ENCODE data around the gene ITGAL.
"Not testable (repeated sequence)": the region's sequence is repeated elsewhere in the genome, so short reads cannot be mapped to it uniquely, and the experiment has no call there.

Gene ITGAL

DNA sequence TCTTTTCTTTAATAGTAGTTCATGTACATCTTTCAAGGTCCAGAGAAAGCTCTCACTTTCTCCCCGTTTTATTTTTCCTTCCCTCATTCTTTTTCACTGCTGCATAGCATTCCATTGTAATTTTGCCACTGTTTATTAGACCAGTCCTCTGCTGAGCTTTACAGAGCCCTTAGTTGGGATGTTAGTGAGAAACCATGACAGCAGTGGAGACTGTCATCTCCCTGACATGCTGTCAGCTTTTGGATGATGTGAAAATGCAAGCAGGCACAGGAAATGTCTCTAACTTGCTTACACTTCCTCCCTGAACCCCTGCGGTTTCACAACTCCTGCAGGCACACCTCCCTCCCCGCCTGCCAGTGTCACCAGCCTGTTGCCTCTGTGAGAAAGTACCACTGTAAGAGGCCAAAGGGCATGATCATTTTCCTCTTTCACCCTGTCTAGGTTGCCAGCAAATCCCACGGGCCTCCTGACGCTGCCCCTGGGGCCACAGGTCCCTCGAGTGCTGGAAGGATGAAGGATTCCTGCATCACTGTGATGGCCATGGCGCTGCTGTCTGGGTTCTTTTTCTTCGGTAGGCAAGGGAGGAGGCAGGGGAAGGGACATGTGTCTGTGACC, at the start of gene ITGAL:
ITGAL (plus strand) TSS at position 415 of the 615 bp plus-strand sequence; CDS start at position 511, 96 bp downstream.
- DNase-seq: peak in 1 of 2 donors; percentile 28

DNA sequence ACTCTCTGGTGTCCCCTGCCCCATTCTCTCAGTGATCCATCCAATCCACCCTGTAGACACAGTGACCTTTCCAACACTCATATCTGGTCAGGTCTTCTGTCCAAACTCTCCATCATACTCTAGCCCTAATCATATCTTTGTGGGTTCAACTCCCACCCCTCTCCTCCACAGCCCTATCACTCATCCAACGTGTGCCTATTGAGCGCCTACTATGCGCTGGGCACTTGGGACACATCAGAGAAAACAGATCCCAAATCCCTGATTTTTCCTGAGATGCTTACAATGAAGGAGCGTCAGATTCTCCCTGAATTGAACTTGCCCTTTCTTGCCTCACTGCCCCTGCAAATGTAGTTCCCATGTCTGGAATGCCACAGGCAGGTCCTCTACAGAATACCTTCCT, 44.5 kb upstream of the ITGAL start:
- DNase-seq: no peak

DNA sequence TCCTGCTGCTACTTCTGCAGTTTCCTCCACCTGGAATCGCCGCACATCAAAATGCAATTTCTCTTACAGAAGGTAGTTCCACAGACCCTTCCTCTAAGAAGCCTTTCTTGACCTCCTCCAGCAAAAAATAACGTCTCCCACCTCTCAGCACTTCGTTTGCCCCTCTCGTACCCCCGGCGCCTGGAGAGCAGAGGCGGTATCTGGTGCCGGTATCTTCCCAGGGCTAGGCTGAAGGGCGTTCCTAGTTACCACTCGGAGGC, 43.2 kb upstream of the ITGAL start:
- DNase-seq: no peak

DNA sequence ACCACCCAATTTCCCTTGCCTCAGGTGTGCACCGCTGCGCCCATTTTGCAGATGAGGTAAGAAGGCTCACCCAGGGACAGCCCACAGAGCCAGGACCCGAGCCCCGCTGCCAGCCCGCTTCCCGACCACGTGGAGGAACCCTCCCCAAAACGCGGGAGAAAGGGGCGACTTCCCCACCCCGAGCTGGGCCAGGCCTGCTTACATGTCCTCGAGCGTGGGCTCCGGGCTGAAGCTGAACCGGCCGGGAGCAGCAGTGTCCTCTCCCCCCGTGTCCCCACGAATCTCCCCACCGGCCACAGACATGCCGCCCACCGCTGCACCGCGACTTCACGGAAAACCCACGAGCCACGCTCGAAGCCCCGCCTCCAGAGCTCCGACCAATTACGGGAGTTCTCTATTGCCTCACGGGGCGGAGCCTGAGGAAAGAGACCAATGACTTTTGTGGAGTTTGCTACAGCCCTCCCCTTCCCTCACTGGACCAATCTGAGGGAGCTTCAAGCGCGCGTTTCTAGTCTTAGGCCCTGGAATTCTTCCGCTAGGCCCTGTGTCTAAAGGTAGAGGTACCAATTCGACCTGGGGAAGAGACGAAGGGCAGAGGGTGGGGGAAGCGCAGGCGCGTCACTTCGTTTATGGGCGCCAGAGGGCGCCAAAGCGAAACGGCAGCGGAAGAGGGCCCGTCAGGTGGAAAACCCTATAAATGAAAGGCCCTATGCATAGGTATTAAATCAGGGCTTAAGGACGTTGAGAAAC, 42.7 kb upstream of the ITGAL start, which contains the start of gene DCTPP1:
DCTPP1 (minus strand) TSS at position 353 of the 750 bp plus-strand sequence; CDS start at position 303, 50 bp downstream.
- DNase-seq: peak; percentile 88 to 98

DNA sequence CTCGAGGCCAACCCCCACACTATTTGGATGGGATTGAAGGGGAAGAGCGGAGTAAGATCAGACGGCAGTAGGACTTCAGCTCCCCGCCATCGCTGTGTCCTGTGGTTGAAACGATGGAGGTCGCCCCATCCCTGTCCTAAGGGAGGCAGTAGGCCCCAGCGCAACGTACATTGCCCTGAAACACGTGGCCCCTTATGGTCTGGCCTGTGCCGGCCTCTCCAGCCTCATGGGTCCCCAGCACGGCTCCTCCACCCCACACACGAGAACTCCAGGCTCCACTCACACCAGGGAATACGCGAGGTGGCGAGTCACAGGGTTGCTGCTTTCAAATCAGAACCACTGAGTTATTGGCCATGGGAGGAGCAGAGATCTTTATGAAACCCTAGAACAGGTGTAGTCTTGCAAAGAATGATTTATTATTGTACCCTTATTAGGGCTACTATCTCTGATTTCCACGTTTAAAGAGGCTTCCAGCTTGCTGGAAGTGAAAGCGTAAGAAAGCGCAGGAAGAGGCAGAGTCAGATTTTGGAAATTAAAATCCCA, 42.0 kb upstream of the ITGAL start:
- DNase-seq: no peak

DNA sequence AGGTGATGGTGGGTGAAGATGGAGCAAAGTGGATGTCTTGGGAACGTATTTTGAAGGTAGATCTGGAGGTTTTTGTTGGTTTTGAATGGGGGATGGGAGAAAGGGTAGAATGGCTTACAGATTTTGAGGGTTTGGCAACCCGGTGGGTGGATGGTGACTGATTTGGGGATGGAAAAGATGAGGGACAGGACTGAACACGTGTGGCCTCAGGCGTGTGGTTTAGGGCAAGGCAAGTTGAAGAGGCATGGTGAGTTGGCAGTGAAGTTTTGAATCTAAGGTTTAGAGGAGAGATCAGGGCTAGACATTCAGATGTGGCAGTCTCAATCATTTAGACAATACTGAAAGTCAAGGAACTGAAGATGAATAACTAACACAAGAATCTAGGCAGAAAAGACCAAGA, 37.7 kb upstream of the ITGAL start:
- DNase-seq: no peak

DNA sequence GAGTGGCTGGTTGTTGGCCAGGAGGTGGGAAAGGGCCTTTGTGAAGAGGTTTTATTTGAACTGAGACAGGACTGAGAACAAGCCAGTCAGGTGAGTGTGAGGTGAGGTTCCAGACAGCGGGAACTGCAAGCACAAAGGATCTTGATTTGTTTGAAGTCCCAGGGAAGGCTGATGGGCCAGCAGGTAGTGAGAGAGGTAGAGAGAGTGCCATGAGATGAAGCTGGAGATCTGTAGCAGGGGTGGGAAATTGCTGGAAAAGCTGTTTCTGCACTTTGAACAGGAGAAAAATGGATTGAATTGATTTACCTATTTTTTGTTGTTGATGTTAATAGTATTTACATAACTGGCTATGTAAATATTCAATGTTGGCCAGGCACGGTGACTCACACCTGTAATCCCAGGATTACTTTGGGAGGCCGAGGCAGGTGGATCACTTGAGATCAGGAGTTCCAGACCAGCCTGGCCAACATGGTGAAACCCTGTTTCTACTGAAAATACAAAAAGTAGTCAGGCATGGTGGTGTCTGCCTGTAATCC, 35.0 kb upstream of the ITGAL start:
- DNase-seq: no peak

DNA sequence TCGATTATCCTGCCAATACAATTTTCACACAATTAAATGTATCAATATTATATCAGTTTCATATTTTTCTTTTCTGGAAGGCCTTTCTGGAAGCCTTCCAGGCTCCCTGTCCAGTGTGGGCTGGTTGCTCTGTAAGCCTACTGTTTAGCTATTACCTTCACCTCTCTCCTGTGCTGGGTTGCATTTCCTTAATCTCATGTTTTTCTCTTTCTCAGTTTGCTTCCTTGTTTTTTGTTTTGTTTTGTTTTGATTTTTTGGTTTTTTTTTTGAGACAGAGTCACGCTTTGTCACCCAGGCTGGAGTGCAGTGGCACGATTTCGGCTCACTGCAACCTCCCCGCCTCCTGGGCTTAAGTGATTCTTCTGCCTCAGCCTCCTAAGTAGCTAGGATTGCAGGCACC, 33.7 kb upstream of the ITGAL start:
- DNase-seq: no peak

DNA sequence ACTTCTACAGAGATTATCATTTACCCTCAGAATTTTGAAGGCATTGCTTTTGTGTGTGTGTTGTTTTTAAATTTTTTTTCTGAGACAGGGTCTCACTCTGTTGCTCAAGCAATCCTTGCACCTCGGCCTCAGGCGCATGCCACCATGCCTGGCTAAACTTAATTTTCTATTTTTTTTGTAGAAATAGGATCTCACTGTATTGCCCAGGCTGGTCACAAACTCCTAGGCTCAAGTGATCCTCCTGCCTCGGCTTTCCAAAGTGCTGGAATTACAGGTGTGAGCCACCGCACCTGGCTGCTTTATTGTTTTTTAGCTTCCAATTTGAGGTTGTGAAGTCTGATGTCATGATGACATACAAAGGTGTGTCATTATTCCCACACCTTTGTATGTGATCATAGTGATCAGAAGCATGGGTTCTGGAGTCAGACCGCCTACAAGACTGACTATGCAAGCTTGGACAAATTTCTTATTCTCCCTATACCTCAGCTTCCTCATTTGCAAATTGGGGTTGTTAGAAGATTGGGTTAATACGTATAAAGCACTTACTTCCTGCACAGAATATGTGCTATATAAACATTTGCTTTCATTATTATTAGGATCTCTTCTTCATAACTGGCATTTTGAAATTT, 32.7 kb upstream of the ITGAL start:
- no peak for DNase-seq

DNA sequence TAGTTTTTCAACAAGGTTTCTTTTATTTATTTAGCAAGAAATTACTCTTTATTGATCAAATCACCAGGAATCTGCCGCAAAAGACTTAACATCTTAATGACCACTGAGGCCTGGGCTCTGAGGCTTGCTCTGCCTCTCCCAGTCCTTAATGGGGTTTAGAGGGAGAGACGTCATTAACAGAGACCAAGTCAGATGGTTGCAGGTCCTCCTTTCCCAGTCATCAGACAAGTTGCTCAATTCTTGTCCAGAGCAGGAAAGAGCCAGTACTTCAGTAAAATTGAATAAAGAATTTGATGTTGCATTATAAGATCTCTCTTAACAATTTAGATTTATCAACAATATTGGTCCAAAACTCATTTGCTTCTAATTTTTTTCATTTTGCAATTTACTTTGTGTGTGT, 28.9 kb upstream of the ITGAL start:
- DNase-seq: no peak

DNA sequence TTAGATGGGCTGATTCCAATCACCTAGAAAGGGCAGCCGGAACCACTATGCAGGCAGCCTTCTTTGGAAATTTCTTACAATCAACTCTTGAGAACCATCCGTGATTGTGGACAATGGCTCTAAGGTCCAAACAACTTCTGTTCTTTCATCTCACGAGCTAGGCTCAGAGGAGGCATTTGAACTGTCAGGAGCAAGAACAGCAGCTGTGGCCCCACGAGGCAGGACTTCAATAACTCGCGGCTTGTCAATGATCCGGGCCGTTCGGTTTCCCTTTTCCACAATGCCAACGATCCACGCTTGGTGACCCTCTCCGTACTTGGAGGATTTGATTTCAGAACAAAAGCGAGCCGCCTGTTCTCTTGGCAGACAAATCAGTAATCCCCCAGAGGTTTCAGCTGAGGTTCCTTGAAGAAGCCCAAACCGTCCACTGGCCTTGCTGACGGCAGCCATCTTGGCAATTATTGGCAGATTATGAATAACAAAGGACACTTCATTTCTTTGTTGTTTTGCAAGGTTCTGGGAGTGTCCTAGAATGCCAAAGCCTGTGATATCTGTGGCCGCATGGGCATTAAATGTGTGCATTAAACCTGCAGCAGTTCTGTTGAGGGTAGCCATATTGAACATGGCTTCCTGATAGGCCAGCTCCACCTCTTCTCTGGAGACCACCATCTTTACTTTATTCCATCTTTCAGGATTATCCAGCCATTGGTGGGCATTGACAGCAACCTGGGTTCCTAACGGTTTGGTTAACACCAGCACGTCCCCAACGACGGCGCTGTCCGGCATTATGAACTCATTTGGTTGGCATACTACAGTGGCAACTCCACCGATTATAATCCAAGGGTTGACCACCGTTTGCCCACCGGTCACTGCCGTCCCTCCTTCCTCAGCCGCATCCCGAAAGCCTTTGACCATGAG, 28.1 kb upstream of the ITGAL start:
- no peak for DNase-seq

DNA sequence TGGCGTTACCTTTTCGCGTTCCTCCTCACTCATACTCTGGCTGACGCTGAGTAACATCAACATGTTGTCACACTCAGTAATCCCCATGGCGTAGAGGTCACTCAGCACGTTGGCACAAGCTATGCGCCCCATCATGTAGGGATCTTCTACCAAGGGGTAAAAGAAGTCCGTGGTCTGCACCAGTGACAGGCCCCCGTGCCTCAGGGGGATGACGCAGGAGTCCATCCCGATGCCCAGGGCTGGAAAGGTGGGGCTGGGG, 27.5 kb upstream of the ITGAL start:
- no peak for DNase-seq

DNA sequence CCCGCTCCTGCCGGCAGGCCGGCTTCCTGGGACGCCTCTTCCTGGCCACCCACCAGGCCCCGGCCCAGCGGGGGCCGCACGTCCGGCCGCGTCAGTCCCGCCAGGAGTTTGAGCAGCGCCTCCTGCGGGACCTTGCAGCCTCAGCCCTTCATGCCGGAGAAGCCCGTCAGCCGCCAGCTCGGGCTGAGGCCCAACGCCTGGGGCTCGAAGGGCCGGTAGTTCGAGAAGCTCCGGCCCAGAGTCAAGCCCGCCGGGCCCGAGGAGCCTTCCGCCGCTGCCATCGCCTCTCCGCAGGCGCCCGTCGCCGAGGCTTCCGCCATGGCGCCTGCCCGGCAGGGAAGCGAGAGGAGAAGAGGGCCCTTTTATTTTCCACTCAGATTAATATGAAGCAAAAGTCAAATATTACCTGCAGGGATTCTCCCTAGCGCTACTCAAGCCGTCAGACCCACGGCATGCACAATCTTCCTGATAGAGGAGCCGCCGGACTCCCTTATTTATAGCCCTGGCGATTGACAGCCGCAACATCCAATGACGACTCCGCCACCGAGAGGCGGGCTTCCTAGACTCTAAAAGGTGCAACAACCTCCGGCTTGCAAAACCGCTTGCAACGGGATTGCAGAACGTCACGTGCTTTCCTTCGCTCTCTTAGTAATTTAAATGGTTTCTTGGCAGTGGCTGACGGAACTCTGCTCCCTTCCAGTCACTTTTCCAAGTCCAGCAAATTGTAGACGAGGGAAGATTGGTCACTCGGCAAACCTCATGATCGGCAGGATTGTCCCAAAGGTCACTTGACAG, 26.9 kb upstream of the ITGAL start, which contains the start of gene SEPHS2:
SEPHS2 (minus strand) TSS at position 467 of the 795 bp plus-strand sequence; CDS start at position 320, 147 bp downstream.
- peak; percentile 91 to 92 for DNase-seq

DNA sequence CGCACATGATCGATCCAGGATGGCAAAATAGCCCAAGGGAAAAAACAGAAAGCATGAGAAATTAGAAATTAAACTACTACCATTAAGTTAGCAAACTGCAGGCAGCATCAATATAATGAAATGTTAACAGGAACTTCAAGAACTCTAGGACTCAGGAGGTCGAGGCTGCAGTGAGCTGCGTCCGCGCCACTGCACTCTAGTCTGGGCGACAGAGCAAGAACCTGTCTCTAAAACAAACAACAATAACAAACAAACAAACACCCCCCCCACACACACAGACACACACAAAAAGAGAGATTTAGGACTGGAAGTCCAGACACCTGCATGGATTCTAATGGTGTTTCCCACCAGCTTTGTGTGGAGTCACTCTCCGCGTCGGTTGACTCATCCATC, 26.3 kb upstream of the ITGAL start:
- no peak for DNase-seq

DNA sequence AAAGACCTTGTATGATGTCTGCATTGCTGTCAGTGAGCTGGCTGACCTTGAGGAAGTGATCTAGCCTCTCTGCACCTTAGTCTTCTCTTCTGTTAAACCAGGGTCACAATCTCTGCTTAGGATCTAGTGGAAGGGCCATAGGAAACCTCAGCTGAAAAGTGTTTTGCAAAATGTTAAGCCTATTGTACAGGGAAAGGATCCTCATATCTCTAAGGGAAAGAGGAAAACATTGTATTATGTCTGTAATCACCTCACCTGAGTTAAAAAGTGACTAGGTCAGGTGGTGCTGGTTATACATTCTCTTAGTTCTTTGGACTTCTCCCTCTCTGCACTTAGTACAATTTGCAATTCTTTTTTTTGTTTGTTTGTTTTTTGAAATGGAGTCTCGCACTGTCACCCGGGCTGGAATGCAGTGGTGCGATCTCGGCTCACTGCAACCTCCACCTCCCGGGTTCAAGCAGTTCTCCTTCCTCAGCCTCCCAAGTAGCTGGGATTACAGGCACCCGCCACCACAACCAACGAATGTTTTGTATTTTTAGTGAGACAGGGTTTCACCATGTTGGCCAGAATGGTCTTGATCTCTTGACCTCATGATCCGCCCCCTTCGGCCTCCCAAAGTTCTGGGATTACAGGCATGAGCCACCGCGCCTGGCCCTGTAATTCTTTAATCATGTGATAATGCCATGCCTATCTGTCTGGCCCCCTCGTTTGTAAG, 24.9 kb upstream of the ITGAL start:
- no peak for DNase-seq

DNA sequence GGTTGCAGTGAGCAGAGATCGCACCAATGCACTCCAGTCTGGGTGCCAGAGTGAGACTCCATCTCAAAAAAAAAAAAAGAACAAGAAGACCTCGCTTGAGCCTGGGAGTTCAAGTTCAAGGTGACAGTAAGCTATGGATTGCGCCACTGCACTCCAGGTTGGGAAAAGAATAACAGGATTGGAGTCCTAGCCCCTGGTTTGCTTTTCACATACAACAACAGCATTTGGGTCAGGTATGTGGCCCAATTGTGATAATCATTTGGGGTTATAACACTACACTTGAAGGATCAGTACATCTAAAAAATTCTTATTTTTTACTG, 23.5 kb upstream of the ITGAL start:
- no peak for DNase-seq

DNA sequence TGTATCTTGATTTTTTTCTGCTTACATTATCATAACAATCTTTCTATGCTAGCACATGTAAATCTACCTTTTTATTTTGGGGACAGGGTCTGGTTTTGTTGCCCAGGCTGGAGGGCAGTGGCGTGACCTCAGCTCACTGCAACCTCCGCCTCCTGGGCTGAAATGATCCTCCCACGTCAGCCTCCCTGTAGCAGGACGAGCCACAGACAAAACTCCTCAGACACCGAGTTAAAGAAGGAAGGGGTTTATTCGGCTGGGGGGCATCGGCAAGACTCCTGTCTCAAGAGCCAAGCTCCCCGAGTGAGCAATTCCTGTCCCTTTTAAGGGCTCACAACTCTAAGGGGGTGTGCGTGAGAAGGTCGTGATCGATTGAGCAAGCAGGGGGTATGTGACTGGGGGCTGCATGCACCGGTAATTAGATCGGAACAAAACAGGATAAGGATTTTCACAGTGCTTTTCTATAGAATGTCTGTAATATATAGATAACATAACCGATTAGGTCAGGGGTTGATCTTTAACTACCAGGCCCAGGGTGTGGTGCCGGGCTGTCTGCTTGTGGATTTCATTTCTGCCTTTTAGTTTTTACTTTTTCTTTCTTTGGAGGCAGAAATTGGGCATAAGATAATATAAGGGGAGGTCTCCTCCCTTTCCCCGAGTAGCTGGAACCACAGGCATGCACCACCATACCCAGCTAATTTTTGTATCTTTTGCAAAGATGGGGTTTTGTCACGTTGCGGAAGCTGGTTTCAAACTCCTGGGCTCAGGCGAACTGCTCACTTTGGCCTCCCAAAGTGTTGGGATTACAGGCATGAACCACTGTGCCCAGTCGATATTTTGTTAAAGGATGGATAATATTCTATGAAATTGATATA, 19.6 kb upstream of the ITGAL start:
- DNase-seq: not testable (repeated sequence)

DNA sequence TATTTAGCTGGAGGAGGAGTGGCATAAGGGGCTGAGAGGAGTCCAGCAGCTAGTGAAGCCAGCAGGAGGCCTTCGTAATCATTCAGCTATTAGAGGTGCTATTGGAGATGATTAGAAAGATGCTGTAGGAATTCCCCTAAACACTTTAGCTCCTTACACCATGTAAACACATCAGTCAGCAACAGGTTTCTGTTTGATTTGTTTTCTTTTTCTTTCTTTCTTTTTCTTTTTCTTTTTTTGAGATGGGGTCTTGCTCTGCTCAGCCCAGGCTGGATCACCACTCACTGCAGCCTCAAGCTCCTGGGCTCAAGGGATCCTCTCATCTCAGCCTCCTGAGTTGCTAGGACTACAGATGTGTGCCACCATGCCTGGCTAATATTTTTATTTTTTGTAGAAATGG, 16.2 kb upstream of the ITGAL start:
- no peak for DNase-seq

DNA sequence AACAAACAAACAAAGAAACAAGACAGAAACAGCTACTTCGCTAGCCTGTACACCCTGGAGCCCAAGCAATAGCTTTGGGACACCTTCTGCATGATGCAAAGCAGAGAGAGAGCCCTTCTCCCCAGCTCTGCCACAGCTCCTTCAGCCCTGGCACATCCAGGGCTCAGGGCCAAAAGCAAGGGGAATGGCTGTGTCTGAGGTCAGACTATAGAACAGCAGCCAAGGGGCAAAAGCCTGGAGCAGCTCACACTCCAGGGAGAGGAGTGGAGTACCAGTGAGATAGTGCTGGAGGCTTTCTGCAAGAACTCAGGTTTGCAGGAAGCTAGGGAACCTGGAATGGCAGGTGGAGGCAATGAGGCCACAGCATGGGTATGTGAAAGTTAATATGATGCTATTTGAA, 15.3 kb upstream of the ITGAL start:
- DNase-seq: no peak
